WERI-Rb-1 (cell line): ENCODE measurements around the gene DOCK7.

Source experiments
- DNase-seq: peaks from one replicate; pipeline ENCODE4 v3.0.0-alpha.2; 2020
- H3K27ac ChIP-seq: fragments of 250-450 bp; sonication (Bioruptor Pico); 2 replicates; pipeline ENCODE4 v1.5.1; 2020; ENCODE audit warnings: mild to moderate bottlenecking, moderate library complexity
- H3K27me3 ChIP-seq: fragments of 250-450 bp; sonication (Bioruptor Pico); 2 replicates; pipeline ENCODE4 v1.5.1; 2021; ENCODE audit warnings: mild to moderate bottlenecking, low read depth, moderate library complexity; ENCODE audit not compliant: insufficient read depth, severe bottlenecking
- H3K36me3 ChIP-seq: fragments of 250-450 bp; sonication (Bioruptor Pico); 2 replicates; pipeline ENCODE4 v1.5.1; 2020; ENCODE audit warnings: mild to moderate bottlenecking, moderate library complexity
- H3K4me3 ChIP-seq: 2 replicates; pipeline ENCODE4 v1.5.1; 2011; ENCODE audit warnings: low read depth, mild to moderate bottlenecking, control low read depth, low read length
- H3K9me3 ChIP-seq: fragments of 250-450 bp; sonication (Bioruptor Pico); 2 replicates; pipeline ENCODE4 v1.5.1; 2021; ENCODE audit warnings: mild to moderate bottlenecking, moderate library complexity; ENCODE audit not compliant: severe bottlenecking
- CTCF ChIP-seq: IDR thresholded peaks from 2 replicates; pipeline ENCODE4 v1.5.1; 2011; ENCODE audit warnings: low read depth, mild to moderate bottlenecking, control low read depth, inconsistent platforms, low read length

Gene DOCK7

GRCh38 chr1:62544570-62544969 lies 143.6 kb downstream of the DOCK7 start:
- H3K27me3 ChIP-seq: no peaks in the 10 kb centered on the region
- H3K9me3 ChIP-seq: no peaks in the 10 kb centered on the region
- no peak overlapping the region for H3K4me3 ChIP-seq
- no peak for DNase-seq
- TF ChIP-seq CTCF: no peak
- peaks cover 7% of the 10 kb centered on the region for H3K36me3 ChIP-seq
- no peak overlapping the region for H3K27ac ChIP-seq

- no peak for TF ChIP-seq CTCF
- Histone ChIP-seq H3K9me3 (no peaks in the 10 kb centered on the region), H3K27me3 (no peaks in the 10 kb centered on the region), H3K36me3 (peaks cover 22% of the 10 kb centered on the region), H3K27ac (no peak overlapping the region), H3K4me3 (no peak overlapping the region)
- DNase-seq: no peak
These were observed 147.1 kb downstream of the DOCK7 start for GRCh38 chr1:62541048-62541447.

- no peak for TF ChIP-seq CTCF
- no peak for DNase-seq
- peaks cover 30% of the 10 kb centered on the region for H3K36me3 ChIP-seq
These were observed 149.1 kb downstream of the DOCK7 start for GRCh38 chr1:62539028-62539447.

GRCh38 chr1:62536865-62537264 lies 151.3 kb downstream of the DOCK7 start:
- Histone ChIP-seq H3K4me3 (no peak overlapping the region), H3K27ac (no peak overlapping the region), H3K36me3 (peaks cover 28% of the 10 kb centered on the region), H3K9me3 (no peaks in the 10 kb centered on the region), H3K27me3 (no peaks in the 10 kb centered on the region)
- no peak for DNase-seq
- TF ChIP-seq CTCF: no peak

More at GRCh38 chr1:62539028-62539447, 149.1 kb downstream of the DOCK7 start:
- Histone ChIP-seq H3K27ac (no peak overlapping the region), H3K9me3 (no peaks in the 10 kb centered on the region), H3K27me3 (no peaks in the 10 kb centered on the region), H3K4me3 (no peak overlapping the region)

GRCh38 chr1:62530516-62531154 lies 157.6 kb downstream of the DOCK7 start:
- TF ChIP-seq CTCF: no peak
- Histone ChIP-seq H3K36me3 (peaks cover 21% of the 10 kb centered on the region), H3K9me3 (no peaks in the 10 kb centered on the region), H3K27ac (no peak overlapping the region), H3K4me3 (no peak overlapping the region), H3K27me3 (no peaks in the 10 kb centered on the region)
- DNase-seq: no peak

GRCh38 chr1:62529227-62529626 lies 159.0 kb downstream of the DOCK7 start:
- Histone ChIP-seq H3K36me3 (peaks cover 13% of the 10 kb centered on the region), H3K27ac (no peak overlapping the region), H3K4me3 (no peak overlapping the region), H3K9me3 (no peaks in the 10 kb centered on the region), H3K27me3 (no peaks in the 10 kb centered on the region)
- TF ChIP-seq CTCF: no peak
- DNase-seq: no peak
